HG02884 (cell line): ENCODE data around the gene ADPGK.

Source experiments
- ATAC-seq: cut with Tn5 transposase; IDR thresholded peaks from one replicate; pipeline ENCODE4 v1.9.1; 2021; ENCODE audit warnings: mild to moderate bottlenecking, moderate library complexity; ENCODE audit not compliant: unreplicated experiment

Gene ADPGK

DNA sequence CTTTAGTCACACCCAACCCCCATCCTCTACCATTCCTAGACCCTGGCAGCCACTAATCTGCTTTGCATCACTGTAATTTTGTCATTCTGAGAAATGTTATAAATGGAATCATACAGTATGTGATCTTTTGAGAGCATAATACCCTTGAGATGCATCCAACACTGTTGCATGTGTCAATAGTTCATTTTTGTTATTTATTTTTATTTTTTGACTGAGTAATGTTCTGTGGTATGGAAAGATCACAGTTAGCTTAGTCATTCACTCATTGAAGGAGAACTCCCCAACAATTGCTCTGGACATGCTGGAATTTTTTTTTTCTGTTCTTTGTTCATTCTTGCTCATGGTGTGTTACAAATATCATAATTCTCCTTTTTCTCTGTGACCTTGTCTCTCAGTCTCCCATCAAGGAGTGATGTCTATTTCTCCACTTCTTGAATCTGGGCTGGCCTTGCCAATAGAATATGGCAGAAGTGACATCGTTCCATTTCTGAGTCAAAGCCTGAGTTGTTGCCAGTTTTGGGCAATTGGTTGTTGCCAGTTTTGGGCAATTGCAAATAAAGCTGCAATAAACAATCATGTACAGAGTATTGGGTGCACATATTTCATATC lies 6.8 kb upstream of the ADPGK start:
- ATAC-seq = no peak

DNA sequence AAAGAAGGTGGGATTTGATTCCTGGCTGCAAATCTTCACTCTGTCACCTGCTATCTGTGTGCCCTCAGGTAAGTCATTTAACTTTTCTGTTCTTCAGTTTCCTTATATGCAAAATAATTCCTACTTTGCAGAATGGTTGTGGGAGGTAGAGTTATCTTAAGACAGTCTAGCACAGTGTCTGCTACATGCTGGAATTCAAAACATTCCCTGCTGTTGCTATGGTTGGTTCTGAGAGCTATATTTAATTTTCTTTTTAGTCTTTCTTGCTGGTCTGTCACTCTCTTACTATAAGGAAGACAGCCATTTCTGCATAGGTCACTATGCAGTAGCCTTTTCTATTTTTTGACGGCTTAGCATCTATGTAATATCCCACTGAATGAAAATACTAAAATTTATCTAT lies 4.0 kb upstream of the ADPGK start:
- ATAC-seq = no peak

DNA sequence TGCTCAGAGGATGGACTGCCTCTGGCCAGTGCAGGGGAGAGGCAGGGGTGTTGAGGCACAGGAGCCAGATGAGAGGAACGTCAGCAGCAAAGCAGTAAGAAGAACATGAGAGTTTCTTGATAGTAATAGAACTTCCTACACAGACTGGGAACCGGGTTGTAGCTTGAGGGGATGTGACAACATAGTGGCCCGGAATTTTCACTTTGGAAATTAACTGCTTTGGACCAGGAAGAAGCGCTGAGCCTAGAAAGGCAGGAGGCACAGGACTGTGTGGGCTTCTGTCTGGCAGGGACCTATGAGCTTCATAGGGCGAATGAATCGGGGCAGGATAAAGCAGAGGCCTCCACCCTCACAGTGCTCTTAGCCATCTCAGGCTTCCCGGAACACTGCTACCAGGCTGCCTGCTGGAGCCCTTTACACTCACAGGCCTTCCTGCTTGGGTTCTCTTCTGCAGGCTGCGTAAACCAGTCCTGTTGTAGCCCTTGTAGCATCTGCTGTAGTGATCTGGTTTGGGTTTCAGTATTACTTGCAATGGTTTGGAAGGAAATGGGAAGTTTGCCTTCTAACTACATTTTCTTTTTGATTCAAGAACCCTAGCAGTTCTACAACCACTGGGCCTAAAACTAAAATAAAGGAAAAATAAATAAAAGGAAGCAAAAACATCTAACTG lies 3.3 kb upstream of the ADPGK start:
- ATAC-seq = no peak

DNA sequence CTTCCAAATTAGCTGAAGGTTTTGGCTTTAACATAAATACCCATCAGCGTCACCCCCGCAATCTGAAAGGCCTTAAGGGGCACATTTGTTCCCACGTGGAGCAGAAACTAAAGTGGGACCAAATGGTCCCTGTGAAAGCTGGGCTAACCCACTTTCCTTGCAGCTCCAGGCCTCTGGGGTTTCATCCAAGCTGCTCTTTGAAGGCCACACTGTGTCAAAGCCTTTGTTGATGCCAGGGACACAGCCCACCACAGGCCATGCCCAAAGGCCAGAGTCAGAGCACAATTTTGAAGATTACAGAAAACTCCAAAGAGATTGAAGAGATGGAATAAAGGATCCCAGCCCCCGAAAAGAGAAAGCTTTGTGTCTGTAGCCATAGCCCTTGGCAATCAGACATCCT lies 2.7 kb upstream of the ADPGK start:
- ATAC-seq = no peak

DNA sequence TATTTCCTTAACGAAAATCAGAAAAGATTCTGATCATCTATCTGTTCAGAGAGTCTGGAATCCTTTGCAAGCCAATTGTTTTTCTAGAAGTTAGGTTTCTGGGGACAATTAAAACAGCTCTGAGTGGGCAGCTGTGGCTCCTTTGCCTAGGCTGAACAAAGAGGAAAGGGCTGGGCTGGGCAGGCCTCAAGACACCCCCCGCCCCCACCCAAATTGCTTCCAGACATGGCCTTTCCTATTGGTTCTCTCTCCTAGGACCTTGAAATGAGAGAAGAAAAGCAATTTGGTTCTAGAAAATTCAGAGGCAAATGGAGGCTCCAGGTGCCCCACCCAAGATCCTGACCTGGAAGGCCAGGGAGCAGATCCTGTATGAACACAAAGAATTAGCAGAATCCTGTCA lies 2.3 kb upstream of the ADPGK start:
- no peak for ATAC-seq

DNA sequence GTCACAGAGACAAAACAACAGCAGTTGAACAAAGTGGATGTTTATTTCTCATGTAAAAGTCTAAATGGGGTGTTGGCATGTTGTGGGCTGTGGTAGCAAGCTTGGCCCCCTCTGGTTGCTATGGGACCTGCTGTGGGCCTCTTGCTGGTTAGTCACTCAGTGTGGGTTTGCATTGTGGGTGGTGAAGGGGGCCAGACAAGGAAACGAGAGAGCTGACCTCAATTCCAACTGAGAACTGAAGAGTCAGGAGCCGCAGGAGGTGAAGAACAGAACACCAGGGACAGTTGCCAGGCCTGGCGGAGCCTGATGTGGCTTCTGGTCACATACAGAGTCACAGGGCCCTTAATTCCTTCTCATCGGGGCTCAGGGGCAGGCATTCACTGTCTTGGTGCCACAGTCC lies 1.9 kb upstream of the ADPGK start:
- ATAC-seq = no peak

DNA sequence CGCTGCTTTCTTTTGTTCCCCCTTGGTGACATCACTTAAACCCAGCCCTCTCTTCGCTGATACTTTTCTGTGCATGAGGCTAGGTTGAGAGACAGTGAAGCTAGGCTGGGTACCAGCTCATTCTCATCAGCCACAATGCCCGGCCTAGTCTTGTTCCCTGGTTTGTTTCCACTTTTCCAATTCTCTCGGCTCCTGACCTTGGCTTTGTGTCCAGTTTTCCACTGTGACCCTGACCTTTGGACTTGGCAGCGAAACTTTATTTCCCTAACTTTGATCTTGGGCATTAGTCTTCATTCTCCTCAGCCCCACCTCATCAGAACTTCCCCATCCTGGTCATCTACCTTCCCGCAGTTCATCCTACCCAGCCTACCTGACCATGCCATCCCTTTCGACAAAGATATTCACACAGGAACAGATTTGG lies 908 bp upstream of the ADPGK start:
- no peak for ATAC-seq

DNA sequence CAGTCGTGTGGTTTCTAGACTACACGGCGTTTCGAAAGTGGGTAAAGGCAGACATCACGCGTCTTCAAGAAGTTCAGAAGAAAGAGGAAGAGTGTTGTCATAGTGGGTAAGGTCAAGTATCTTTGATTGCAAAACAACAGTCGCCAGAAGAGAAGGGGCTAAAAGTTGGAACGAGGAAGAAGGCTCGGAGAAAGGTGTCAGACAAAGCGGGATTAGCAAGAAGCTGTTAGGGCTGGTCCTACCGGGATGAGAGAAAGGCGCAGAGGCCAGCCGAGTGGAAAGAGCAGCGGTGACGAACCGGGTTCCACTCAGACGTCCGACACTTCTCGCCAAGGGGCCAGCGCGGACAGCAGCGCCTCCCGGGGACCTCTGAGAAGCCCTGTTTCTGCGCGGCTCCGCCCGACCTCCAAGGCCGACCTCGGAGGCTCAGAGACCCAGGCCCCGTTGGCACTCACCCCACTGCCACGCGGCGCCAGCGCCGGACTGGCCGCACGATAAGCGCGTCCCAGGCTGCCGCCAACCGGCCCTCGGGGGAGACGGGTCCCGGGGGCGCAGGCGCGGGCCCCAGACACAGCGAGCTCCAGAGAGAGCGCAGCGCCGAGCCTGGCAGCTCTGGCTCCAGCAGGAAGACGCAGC lies 436 bp downstream of the ADPGK start:
- ATAC-seq = peak; percentile 30

DNA sequence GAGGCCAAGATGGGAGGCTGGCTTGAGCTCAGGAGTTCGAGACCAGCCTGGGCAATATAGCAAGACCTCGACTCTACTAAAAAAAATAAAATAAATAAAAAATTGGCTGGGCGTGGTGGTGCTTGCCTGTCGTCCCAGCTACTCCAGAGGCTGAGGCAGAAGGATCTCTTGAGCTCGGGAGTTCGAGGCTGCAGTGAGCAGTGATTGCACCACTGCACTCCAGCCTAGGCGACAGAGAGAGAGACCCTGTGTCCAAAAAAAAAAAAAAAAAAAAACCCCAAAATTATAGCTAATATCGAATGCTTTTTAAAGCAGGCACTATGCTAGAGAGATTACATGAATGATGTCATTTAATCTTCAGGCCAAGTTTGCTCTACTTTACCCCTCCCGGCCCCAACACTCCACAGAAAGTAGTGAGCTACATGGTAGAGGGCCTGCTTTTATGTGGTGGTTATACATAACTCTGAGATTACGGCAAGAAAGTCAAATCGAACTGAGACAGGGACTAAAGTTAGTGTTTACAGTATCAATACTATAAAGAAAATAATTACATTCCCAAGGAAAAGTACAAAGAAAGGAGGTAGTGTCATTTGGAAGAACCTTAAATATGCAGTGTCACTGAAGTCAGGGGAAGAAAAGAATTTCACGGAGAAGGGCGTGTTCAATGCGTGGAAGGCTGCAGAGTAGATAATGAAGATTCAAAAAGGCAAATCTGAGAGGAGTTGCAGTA lies 1.1 kb downstream of the ADPGK start:
- ATAC-seq = no peak

DNA sequence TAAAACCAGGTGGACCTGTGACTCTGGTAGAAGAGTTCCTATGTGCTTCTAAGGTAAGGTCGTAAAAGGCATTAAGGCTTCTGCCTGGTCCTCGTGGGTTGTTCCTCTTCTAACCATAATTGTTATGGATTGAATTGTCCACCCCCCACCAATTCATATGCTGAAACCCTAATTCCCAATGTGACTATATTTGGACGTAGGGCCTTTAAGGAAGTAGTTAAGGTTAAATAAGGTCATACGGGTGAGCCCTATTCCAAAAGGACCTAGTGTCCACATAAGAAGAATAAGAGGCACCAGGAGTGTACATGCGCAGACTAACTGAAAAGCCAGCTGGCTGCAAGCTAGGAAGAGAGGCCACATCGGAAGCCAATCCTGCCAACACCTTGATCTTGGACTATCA lies 1.9 kb downstream of the ADPGK start:
- ATAC-seq = no peak

DNA sequence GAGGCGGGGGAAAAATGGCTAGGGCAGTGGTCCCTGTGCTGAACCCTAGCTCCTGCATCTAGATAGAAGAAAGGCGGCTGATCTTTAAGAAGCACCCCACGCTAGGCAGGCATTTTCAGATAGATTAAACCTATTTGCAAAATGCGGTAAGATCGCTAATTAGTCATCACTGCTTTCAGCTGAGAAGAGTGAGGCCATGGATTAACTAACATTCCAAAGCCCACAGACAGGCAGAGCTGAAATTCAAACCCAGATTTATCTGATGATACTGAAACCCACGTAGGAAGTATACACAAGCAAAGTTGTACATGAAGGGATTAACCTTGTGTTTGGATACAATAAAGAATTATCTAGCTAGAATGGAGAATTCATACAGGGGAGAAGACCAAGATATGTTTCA lies 4.8 kb downstream of the ADPGK start:
- no peak for ATAC-seq

DNA sequence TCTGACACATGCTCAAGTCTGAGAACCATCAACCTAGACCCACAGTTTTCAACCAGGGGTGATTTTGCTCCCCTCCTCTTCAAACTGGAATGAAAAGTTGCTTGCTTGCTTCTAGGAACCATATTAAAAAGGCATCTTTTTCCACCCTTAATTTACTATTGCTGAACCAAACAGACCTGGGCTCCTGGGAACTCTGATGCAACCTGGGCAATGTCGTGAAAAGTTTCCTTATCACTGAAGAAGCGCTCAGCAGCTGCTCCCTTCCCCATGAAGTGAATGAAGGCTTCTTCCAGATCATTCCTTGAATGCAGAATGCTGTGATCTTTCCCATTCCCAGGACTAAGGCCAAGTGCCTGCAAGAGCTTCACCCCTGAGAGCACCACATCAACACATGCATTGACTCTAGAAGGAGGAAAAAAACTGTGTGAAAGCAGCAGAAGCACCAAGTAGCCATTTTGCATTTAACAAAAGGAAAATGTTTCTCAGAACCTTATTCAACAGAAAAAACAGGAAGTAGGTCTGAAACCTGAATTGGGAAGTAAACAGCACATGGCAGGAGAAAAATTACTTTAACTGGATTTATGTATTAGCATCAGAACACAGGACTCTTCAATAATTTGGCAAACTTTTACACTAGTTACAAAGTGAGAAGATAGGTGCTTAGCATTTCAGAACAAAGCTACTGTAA lies 8.7 kb downstream of the ADPGK start:
- ATAC-seq = no peak

DNA sequence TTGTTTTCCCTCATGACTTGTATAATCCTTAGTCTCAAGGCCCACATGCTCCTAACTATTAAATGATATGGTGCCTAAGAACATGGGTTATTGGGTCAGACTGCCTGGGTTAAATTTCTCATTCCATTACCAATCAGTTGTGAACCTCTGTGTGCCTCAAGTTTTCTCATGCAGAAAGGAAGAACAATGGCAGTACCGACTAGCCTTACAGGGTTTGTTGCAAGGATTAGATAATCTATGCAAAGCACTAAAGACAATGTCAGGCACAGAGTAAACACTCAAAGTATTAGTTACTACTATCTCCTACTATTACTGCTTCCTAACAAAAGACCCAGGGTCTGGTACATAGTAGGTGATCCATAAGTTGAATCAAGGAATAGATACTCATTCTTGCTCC lies 12.2 kb downstream of the ADPGK start:
- no peak for ATAC-seq

DNA sequence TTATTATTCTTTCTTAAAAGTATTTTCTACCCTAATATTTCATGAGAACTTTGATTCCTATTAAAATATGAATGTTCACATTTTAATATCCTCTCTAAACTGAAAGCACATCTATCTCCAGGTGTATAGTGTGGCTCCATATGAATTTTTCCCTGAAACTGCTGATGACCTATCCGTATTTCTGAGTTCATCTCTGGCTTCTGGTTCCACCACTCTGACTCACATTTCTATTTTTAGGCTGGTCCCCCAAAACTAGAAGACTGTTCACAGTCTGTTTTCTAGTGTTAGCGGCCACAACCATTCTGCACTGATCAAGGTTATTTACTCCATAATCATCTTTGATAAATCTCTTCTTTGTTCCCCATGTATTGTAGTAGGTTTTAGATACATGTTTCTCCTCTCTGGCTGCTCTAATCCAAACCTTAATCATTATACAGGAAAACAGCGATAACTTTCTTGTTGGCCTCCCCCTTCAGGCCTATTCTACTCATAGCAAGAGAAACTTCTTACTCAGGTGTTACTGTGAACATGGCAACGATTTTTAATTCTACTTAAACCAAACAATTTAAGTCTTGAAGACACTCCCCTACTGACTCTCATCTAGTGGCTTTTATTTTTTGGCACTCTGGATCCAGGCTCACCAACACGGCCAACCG lies 12.8 kb downstream of the ADPGK start:
- no peak for ATAC-seq

DNA sequence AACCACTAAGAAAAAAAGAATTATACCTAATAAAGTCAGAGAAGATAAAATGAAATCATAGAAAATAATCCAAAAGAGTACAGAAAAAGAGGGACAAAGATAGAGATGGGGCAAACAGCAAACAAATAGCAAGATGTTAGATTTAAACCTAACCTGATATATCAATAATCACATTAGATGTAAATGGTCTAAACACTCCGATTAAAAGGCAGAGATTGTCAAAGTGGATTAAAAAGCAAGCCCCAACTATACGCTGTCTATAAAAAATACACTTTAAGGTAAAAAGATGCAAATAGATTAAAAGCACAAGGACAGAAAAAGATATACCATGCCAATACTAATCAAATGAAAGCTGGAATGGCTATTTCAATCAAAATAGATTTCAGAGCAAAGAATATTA lies 16.8 kb downstream of the ADPGK start:
- no peak for ATAC-seq

DNA sequence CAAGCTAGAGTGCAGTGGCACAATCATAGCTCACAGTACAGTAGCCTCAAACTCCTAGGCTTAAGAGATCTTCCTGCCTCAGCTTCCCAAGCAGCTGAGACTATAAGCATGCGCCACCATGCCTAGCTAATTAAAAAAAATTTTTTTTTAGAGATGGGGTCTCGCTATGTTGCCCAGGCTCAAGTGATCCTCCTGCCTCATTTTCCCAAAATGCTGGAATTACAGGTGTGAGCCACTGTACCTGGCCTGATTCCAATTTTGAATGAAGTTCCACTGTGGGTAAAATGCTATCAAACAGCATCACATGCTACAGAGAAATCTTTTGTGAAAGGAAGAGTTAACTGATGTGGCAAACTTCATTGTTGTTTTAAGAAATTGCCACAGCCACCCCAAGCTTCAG lies 17.5 kb downstream of the ADPGK start:
- ATAC-seq = no peak

DNA sequence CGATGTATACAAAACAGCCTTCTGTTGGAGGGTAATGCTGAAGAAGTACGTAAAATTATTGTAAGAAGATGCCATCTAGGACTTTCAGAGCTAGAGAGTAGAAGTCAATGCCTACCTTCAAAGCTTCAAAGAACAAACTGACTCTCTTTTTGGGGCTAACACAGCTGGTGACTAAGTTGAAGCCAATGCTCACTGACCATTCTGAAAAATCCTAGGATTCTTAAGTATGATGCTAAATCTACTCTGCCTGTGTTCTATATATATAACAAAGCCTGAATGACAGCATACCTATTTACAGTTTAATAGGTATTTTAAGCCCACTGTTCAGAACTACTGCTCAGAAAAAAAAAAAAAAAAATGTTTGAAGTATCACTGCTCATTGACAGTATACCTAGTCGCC lies 18.9 kb downstream of the ADPGK start:
- no peak for ATAC-seq

DNA sequence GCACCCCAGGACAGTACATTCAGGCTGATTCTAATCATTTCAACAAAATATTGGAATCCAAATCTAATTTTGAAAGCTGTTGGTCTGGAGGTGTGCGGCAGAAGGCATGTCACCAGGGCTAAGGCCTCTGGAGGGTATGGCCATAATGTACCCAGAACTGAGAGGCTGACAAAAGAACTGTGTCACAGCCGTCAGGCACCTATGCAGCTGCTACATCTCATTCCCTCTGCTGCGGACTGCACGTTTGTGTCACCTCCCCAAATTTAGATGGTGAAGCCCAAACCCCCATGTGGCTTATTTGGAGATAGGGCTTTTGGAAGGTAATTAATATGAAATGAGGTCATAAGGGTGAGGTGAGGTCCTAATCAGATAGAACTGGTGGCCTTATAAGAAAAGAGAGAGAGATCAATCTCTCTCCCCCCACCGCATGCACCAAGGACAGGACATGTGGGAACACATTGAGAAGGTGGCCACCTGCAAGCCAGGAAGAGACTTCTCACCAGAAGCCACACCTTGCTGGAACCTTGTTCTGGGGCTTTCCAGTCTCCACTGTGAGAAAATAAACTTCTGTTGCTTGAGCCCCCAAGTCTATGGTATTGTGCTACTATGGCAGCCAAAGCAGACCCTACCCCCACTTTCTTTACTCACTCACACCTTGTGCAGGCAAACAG lies 22.8 kb downstream of the ADPGK start:
- ATAC-seq = no peak

DNA sequence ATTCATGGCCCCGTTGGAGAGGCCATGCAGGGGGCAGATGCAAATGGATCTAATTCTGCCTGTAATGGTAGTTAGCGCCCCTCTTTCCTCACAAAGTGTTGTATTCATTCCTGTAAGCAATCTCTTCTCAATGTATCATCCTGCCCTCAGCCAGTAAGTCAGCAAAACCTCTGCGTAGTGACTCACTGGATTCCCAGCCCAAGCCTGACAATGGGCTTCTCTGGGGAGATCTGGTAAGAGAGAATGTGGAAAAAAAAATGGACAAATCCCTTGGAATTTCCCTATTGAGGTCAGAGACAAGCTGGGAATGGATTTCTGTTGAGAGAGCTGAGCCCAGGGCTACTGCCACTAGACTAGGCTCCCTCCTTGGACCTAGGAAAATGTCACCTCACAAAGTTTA lies 25.4 kb downstream of the ADPGK start:
- ATAC-seq = no peak

DNA sequence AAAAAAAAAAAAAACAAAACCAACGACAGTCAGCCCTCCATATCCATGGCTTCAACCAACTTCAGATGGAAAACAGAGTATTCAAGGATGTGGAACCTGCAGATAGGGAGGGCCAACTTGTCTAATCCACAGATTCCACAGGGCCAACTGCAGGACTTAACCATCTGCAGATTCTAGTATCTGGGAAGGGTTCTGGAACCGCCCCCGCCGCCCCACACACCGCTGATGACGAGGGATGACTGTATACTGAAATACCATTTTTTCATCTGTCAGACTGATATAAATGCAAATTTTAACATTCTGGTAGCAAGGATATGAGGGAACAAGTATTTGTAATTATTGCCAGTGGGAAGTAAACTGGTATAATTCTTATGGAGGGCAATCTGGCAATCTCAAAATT lies 29.5 kb downstream of the ADPGK start:
- no peak for ATAC-seq
